ENCODE data around the gene MPP3. TPM values are rescaled to one million over a fixed set of nuclear protein-coding genes. Genes with fewer than 3 reads are reported as not detected.
A peak's percentile ranks its signal among the peaks of the same experiment; 100 is the strongest.

MPP3 gene
- total RNA-seq, 1 experiment from 2014 or later: 19.5 TPM

DNA sequence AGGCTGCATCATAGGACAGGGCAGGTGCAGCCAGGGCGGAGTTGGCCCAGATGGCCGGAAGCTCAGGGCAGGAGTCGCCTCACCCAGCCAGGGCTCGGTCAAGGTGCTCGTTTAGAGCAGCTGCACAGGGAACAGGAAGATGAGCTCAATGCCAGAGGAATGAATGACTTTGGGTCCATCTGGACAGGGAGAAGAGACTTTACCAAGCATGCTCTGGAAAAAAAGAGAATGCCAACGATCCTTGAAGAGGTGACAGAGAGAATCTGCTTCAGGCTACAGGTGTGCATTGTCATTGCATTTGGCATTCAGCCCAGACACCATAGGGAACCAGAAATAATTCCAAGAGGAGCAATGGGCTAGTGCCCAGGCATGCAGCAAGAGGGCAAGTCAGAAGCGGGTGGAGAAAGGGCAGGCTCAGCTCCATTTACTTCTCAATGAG lies 6.7 kb upstream of the MPP3 start (continued):
- TF ChIP-seq, protein P1, sequence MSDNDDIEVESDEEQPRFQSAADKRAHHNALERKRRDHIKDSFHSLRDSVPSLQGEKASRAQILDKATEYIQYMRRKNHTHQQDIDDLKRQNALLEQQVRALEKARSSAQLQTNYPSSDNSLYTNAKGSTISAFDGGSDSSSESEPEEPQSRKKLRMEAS (IDR thresholded peaks at IDR 0.05): peak; percentile 69
- TF ChIP-seq ZFX (IDR thresholded peaks at IDR 0.05) (no peak), ZNF274 (IDR thresholded peaks at IDR 0.05; ENCODE audit: low read depth, low read length) (no peak), FOSL1 (IDR thresholded peaks at IDR 0.05; ENCODE audit: low read depth) (no peak), EZH2 (IDR thresholded peaks at IDR 0.05) (no peak), ELF1 (IDR thresholded peaks at IDR 0.05; ENCODE audit: borderline replicate concordance, low read depth) (no peak), CBX3 (IDR thresholded peaks at IDR 0.05; ENCODE audit: low read depth) (peak; percentile 66), YY1 (IDR thresholded peaks at IDR 0.05; ENCODE audit: extremely low read depth, insufficient replicate concordance, low read depth, low read length) (no peak), JUND (IDR thresholded peaks at IDR 0.05) (no peak), EZH2phosphoT487 (IDR thresholded peaks at IDR 0.05; ENCODE audit: borderline replicate concordance) (no peak), POLR2AphosphoS5 (IDR thresholded peaks at IDR 0.05; ENCODE audit: low read depth, low read length) (peak; percentile 53; the same call in 1 of the 2 replicates), EGR1 (IDR thresholded peaks at IDR 0.05; ENCODE audit: low read depth) (no peak)
- TF ChIP-seq, protein P2, sequence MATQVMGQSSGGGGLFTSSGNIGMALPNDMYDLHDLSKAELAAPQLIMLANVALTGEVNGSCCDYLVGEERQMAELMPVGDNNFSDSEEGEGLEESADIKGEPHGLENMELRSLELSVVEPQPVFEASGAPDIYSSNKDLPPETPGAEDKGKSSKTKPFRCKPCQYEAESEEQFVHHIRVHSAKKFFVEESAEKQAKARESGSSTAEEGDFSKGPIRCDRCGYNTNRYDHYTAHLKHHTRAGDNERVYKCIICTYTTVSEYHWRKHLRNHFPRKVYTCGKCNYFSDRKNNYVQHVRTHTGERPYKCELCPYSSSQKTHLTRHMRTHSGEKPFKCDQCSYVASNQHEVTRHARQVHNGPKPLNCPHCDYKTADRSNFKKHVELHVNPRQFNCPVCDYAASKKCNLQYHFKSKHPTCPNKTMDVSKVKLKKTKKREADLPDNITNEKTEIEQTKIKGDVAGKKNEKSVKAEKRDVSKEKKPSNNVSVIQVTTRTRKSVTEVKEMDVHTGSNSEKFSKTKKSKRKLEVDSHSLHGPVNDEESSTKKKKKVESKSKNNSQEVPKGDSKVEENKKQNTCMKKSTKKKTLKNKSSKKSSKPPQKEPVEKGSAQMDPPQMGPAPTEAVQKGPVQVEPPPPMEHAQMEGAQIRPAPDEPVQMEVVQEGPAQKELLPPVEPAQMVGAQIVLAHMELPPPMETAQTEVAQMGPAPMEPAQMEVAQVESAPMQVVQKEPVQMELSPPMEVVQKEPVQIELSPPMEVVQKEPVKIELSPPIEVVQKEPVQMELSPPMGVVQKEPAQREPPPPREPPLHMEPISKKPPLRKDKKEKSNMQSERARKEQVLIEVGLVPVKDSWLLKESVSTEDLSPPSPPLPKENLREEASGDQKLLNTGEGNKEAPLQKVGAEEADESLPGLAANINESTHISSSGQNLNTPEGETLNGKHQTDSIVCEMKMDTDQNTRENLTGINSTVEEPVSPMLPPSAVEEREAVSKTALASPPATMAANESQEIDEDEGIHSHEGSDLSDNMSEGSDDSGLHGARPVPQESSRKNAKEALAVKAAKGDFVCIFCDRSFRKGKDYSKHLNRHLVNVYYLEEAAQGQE (IDR thresholded peaks at IDR 0.05; ENCODE audit: low read depth): no peak
- TF ChIP-seq, protein P3, sequence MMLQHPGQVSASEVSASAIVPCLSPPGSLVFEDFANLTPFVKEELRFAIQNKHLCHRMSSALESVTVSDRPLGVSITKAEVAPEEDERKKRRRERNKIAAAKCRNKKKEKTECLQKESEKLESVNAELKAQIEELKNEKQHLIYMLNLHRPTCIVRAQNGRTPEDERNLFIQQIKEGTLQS (IDR thresholded peaks at IDR 0.05): no peak
